OCI-LY3 (cell line): ENCODE data around the gene TESK1.
"Not testable (repeated sequence)": the region's sequence is repeated elsewhere in the genome, so short reads cannot be mapped to it uniquely, and the experiment has no call there.

Experiments
- CTCF ChIP-seq: fragments of 200-600, 300-600 bp; sonication (generic); IDR thresholded peaks from 2 replicates; pipeline ENCODE4 v1.5.1; 2014; ENCODE audit warnings: antibody characterized with exemption, low read length, low read depth
- EZH2phosphoT487 ChIP-seq: fragments of 200-600 bp; shearing (Covaris generic); IDR thresholded peaks from 2 replicates; pipeline ENCODE4 v1.6.1; 2018; ENCODE audit warnings: antibody characterized with exemption, mixed run types, low read depth

- not testable (repeated sequence) for TF ChIP-seq CTCF, EZH2phosphoT487
Observed at GRCh38 chr9:35641478-35641877, 36.4 kb downstream of the TESK1 start.
